NCI-H1092 treated with DMSO at 0.1 percent for 48 hours (cell line): Measurements from ENCODE around the gene DLGAP4.
"Not testable (repeated sequence)": the region's sequence is repeated elsewhere in the genome, so short reads cannot be mapped to it uniquely, and the experiment has no call there.

Experiments
- DNase-seq: peaks from one replicate; lab custom pipeline; 2025; lab: John Stamatoyannopoulos, UW

The DLGAP4 gene

DNA sequence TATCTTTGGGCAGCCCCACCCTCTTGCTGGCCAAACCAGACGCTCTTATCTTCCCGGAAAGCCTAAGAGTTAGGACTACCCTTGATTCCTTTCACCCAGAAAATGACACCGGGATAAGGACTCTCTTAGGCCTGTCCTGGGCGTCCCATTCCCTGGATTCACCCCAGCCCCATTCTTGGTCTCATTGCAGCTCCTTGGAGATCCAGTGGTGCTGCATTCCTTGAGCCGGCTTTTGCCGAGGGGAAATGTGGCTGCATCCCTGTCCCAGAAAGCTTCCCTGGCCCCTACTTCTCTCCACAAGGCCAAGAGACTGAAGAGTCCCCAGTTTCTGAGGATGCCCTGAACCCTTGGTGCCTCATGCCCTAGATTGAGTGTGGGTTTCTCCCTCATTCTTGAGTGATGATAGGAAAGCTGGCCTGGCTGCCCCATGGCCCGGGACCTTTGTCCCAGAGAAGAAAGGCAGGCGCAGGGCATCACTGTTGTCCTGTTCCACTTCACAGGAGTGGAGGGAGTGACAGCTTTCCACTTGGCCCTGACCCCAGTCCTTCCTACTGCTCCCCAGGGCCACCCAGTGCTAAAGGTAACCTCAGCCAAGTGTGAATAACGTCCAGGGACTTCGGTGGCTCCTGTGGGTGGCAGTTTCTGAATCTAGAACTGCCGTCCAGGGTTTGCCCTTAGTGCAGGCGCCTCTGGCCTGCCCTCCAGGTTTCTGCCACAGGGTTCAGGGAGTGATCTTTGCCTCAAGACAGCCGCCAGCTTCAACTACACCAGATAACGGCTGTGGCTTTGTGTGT is 192.4 kb downstream of the DLGAP4 start:
- DNase-seq, result no peak

GRCh38 chr20:36499211-36499610 is 193.1 kb downstream of the DLGAP4 start:
- DNase-seq, result no peak

DNA sequence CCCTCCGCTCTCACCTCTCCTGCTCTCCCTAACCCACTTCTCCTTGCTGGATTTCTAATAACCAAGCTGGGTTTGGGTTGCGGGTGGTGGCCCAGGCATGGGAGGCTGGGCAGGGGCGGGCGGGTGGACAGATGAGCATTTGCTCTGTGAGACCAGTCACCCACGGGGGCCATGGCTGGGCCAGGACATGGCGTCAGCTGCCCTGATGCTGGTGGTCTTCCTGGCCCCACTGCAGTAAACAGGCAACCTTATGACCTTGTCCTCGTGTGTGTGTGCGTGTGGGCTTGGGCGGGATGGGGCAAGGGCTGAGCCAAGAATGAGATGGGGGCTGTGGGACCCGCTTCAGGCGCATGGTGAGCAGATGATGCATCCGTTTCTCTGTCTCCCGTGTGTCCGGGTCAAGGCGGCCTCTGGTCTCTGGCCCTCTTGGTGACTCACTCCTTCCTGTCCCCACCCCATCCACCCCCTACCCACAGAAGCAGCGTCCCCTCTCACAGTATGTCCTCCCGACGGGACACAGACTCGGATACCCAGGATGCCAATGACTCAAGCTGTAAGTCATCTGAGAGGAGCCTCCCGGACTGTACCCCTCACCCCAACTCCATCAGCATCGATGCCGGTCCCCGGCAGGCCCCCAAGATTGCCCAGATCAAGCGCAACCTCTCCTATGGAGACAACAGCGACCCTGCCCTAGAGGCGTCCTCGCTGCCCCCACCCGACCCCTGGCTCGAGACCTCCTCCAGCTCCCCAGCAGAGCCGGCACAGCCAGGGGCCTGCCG is 193.8 kb downstream of the DLGAP4 start:
- no peak for DNase-seq

DNA sequence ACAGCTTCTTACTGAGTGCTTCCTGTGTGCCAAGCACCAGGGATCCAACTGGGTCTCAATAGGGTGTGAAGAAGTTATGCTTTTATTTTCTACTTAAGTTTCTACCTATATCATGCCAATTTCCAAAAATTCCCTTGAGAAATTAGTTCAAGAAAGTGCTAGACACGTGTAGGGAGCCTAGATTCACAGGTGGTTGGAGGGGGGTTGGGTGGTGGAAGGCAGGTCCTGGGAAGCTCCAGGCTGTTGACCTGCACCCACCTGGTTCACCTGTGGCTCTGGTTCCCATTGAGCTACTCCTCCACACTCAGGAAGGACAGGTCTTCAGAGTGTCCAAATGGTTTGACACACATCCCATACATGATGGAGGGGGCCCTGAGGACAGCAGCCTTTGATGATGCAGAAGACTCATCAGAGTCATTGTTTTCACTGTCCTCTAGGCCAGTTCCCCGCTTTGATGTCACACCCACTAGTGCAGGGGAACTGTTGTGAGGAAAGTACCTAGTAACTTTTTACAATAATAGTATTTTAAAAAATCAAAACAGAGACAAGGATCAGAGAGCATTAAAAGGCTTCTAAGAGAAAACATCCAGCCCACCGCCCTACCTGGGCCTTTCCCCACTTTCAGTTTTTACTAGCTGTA is 195.3 kb downstream of the DLGAP4 start:
- no peak for DNase-seq

GRCh38 chr20:36504295-36504694 is 198.2 kb downstream of the DLGAP4 start:
- no peak for DNase-seq

DNA sequence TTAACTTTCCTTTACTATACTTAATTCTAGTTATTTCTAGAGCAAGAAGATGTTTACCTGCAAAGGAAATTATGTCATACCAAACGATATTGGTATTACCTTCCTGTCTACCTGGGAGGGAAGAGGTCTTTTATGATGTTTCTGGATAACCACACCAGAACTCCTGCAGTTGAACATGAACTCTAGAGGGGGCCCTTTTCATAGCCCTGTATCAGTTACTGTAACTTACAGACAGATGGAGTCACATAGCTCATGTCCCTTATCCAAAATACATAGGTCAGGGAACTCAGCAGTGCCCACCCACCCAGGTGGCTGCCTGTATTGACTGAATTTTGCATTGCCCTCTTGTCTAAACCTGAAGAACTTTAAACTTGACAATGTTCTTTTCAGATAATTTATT is 200.1 kb downstream of the DLGAP4 start:
- DNase-seq, result no peak

- DNase-seq, result no peak
Measured at GRCh38 chr20:36507746-36508145, 201.6 kb downstream of the DLGAP4 start.

DNA sequence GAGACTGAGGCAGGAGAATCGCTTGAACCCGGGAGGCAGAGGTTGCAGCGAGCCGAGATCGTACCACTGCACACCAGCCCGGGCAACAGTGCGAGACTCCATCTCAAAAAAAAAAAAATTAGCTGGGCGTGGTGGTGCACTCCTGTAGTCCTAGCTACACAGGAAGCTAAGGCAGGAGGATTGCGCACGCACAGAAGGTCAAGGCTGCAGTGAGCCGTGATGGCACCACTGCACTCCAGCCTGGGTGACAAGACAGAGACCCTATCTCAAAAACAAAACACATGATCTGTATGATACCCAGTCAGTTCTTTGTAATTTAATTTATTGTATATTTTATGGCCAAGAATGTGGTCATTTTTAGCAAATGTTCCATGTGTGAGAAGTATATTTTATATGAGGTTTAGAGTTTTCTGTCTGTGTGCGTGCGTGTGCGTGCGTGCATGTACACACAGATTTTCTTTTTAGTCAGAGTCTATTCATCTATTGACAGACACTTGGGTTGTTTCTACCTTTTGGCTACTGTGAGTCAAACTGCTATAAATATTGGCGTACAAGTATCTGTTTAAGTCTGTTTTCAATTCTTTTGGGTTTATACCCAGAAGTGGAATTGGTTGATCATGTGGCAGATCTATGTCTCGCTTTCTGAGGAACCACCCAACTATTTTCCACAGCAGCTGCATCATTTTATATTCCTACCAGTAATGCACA is 213.0 kb downstream of the DLGAP4 start:
- no peak for DNase-seq

- no peak for DNase-seq
Measured at GRCh38 chr20:36519944-36520343, 213.8 kb downstream of the DLGAP4 start.

- no peak for DNase-seq
Measured at GRCh38 chr20:36521526-36521925, 215.4 kb downstream of the DLGAP4 start.

DNA sequence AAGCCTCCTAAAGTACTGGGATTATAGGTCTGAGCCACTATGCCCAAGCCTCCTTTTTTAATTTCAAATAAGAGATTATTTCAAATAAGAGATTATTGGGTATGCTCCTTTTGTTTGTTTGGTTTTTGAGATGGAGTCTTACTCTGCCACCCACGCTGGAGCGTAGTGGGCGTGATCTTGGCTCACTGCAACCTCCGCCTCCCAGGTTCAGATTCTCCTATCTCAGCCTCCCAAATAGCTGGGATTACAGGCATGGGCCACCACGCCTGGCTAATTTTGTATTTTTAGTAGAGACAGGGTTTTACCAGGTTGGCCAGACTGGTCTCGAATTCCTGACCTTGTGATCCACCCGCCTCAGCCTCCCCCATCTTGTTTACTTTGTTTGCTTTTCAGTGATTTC is 216.3 kb downstream of the DLGAP4 start:
- not testable (repeated sequence) for DNase-seq

DNA sequence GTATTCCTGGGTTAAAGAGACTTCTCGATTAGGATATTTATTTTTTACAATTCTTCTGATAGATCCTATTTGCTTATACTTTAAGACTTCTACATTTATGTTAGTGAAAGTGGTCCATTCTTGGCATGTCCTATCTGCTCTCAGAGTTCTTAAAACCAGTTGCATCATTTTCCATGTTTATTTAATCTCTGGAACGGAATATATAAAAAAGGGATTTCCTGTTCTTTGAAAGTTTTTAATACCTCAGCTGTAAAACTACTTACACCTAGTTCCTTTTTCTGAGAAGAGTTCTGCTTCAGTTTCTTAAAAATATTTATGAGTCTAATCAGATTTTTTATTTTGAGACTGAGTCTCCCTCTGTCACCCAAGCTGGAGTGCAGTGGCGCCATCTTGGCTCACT is 217.2 kb downstream of the DLGAP4 start:
- no peak for DNase-seq

DNA sequence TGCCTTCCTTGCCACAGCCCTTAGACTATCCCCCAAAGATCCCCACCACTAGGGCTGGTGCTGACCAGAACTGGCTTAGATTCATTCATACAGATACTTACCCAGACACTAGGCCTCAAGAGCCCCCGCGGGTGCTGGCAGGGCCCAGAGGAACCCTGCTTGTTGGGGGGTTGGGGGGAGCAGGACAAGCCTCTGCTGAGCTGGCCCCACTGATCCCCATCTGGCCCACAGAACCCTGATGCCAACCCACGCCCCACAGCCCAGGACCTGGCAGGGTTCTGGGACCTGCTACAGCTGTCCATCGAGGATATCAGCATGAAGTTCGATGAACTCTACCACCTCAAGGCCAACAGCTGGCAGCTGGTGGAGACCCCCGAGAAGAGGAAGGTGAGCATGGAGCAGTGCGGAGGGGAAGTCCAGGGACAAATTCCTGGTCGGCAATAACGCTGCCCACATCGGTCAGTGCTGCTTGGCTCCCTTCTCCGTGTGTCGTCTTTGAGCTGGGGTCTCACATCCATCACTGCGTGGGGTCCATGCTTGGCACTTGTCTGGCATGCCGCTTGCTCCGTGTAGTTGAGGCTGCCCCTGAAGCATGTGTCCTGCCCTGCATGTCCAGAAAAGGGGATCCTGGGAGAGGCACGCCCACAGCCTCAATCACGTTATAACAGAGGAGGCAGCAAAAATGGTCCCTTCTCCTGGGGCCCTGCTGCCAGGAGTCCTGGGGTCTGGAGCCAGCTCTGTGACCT is 219.7 kb downstream of the DLGAP4 start:
- no peak for DNase-seq

DNA sequence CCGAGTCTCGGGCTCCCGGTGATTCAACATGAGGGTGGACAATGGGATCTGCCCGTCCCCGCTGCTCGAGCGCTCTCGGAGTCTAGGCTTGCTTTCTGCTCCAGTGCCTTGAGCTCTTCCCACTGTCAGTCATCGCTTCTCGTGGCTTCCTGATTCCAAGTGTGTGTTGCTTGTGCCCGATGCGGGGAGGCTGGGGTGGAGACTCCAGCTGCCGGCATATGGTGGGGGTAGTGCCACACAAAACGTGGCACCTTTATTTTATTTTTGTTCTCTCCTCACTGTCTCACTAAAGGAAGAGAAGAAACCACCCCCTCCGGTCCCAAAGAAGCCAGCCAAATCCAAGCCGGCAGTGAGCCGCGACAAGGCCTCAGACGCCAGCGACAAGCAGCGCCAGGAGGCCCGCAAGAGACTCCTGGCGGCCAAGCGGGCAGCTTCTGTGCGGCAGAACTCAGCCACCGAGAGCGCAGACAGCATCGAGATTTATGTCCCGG is 220.4 kb downstream of the DLGAP4 start:
- DNase-seq, result no peak

GRCh38 chr20:36527331-36528125 is 221.4 kb downstream of the DLGAP4 start:
- no peak for DNase-seq

DNA sequence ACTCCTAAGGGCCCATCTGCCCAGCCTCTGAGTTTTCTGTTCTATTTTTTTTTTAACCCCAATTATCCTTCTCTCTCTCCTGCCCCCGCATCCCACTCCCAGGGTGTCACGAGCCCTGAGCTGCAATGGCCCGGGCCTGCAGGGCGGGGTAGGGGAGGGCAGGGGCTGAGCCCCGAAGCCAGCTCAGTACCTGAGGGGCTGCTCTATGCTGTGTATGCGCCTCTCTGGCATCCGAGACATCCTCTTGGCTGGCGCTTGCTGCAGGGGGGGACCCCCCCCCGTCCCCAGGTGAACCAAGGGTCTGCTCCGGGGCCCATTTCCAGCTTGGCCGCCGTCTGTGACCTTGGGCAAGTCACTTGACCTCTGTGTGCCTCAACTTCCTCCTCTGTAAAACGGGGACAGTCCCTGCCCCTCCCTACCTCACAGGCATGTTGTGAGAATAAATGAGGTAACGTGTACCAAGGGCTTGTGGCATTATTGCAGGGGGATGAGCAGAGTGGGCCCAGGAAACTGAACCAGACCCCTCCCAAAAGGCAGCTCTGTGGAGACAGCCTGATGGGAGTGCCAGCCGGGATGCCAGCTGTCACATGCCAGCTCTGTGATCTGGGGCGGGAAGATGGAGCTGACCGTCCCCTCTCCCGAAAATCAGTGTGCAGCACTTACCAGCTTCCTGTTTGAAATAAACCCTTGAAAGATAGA is 222.2 kb downstream of the DLGAP4 start:
- DNase-seq, result no peak

GRCh38 chr20:36528875-36529417 is 222.8 kb downstream of the DLGAP4 start:
- DNase-seq, result no peak

DNA sequence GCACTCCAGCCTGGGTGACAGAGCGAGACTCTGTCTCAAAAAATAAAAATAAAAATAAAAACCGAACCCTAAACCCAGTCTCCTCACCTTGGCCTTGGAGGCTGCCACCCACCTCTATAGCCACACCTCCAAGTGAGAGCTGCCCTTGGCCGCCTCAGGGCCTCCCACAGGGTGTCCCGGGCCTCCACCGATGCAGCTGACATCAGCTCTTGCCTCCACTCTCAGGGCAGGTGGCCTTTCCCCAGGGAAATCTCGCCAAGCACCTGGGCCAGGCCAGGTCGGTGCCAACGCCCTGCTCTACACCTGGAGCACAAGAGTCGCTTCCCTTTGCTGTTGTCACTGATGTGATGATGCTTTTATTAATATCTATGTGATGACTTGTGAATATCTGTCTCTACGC is 226.2 kb downstream of the DLGAP4 start:
- peak; percentile 5 for DNase-seq

GRCh38 chr20:36532822-36533221 is 226.7 kb downstream of the DLGAP4 start:
- DNase-seq, result no peak
